ENCODE data around the gene KRT79.

Gene KRT79

GRCh38 chr12:52817699-52818238 lies 16.3 kb downstream of the KRT79 start:
- DNase-seq (ENCODE audit: insufficient read length, low spot score) (no peak), FAIRE-seq (no peak)
- TF ChIP-seq CTCF (IDR thresholded peaks at IDR 0.05; ENCODE audit: insufficient read depth, missing control alignments), result no peak

- DNase-seq (ENCODE audit: insufficient read length, low spot score) (no peak), FAIRE-seq (no peak)
- no peak for TF ChIP-seq CTCF (IDR thresholded peaks at IDR 0.05; ENCODE audit: insufficient read depth, missing control alignments)
These were observed 17.0 kb downstream of the KRT79 start for GRCh38 chr12:52817003-52817698.

GRCh38 chr12:52815676-52816588 lies 18.2 kb downstream of the KRT79 start:
- TF ChIP-seq CTCF (IDR thresholded peaks at IDR 0.05; ENCODE audit: insufficient read depth, missing control alignments), result no peak
- FAIRE-seq (no peak), DNase-seq (ENCODE audit: insufficient read length, low spot score) (no peak)

GRCh38 chr12:52815161-52815560 lies 18.9 kb downstream of the KRT79 start:
- FAIRE-seq (no peak), DNase-seq (ENCODE audit: insufficient read length, low spot score) (no peak)
- no peak for TF ChIP-seq CTCF (IDR thresholded peaks at IDR 0.05; ENCODE audit: insufficient read depth, missing control alignments)

GRCh38 chr12:52814710-52815155 lies 19.4 kb downstream of the KRT79 start:
- TF ChIP-seq CTCF (IDR thresholded peaks at IDR 0.05; ENCODE audit: insufficient read depth, missing control alignments), result no peak
- FAIRE-seq (no peak), DNase-seq (ENCODE audit: insufficient read length, low spot score) (no peak)

GRCh38 chr12:52813885-52814709 lies 20.0 kb downstream of the KRT79 start, which contains the start of gene KRT4:
TSS of gene KRT4 (minus strand) at chr12:52814116. CDS start at chr12:52814058, 58 bp downstream.
- TF ChIP-seq CTCF (IDR thresholded peaks at IDR 0.05; ENCODE audit: insufficient read depth, missing control alignments), result no peak
- FAIRE-seq (no peak), DNase-seq (ENCODE audit: insufficient read length, low spot score) (no peak)
